H1 (cell line): Measurements from ENCODE around the gene PRSS38. TPM values are rescaled to one million over a fixed set of nuclear protein-coding genes. Genes with fewer than 3 reads are reported as not detected.

Experiments
- CTCF ChIA-PET: fragments of 300-600 bp; sonication (Branson Sonifier 250); formaldehyde crosslinking; loops from one replicate; lab custom pipeline; 2021; ENCODE audit not compliant: partially characterized antibody; lab: Charles Lee
- POLR2A ChIA-PET: fragments of 300-600 bp; sonication (Branson Sonifier 250); formaldehyde crosslinking; loops from one replicate; lab custom pipeline; 2021; ENCODE audit warnings: inconsistent platforms; ENCODE audit not compliant: partially characterized antibody; lab: Charles Lee
- DNase-seq, 2 experiments: peaks; one replicate each; pipeline versions ENCODE4 v3.0.0 to v3.0.0-alpha.2; 2010 to 2022; ENCODE audit warnings: low spot score in 2 of 2, low read depth in 1 of 2, mixed read lengths in 1 of 2
- FAIRE-seq: peaks from 2 replicates; lab custom pipeline; 2011; peaks lifted over from hg19 to GRCh38; lab: Jason Lieb, UNC
- H2AFZ ChIP-seq: 2 replicates; pipeline ENCODE4 v1.8.1; 2012; ENCODE audit warnings: low read length, inconsistent platforms
- H2AK5ac ChIP-seq: 2 replicates; pipeline ENCODE4 v1.6.1; 2013; ENCODE audit warnings: low read depth, low read length
- H2BK120ac ChIP-seq: replicated peaks from 2 replicates; pipeline ENCODE3; 2013; ENCODE audit warnings: low read depth, low read length, inconsistent platforms
- H2BK12ac ChIP-seq: 2 replicates; pipeline ENCODE4 v1.6.1; 2013; ENCODE audit warnings: low read depth, low read length
- H2BK15ac ChIP-seq: 2 replicates; pipeline ENCODE4 v1.6.1; 2013; ENCODE audit warnings: low read length
- H2BK20ac ChIP-seq: 2 replicates; pipeline ENCODE4 v1.6.1; 2013; ENCODE audit warnings: low read length
- H2BK5ac ChIP-seq: 2 replicates; pipeline ENCODE4 v1.6.1; 2013; ENCODE audit warnings: low read depth, low read length
- H3K14ac ChIP-seq: 2 replicates; pipeline ENCODE4 v1.6.1; 2013; ENCODE audit warnings: inconsistent platforms; ENCODE audit not compliant: insufficient read length
- H3K18ac ChIP-seq: 2 replicates; pipeline ENCODE4 v1.6.1; 2013; ENCODE audit warnings: low read length; ENCODE audit errors: extremely low read depth
- H3K23ac ChIP-seq: 2 replicates; pipeline ENCODE4 v1.6.1; 2013; ENCODE audit warnings: inconsistent platforms; ENCODE audit not compliant: insufficient read length
- H3K23me2 ChIP-seq: 2 replicates; pipeline ENCODE4 v1.6.1; 2013; ENCODE audit warnings: low read depth, low read length
- H3K27ac ChIP-seq: 2 replicates; pipeline ENCODE4 v1.6.1; 2011; ENCODE audit warnings: low read depth, low read length, inconsistent platforms
- H3K27me3 ChIP-seq, 4 experiments: replicated peaks in 1 of 4; 1 replicate in 1 of 4; 2 replicates in 3 of 4; pipeline versions ENCODE4 v1.6.1 to v1.8.1; 2011 to 2013; ENCODE audit warnings: low read length in 3 of 4, mild to moderate bottlenecking in 3 of 4, inconsistent platforms in 2 of 4, mixed read lengths in 2 of 4, moderate library complexity in 1 of 4; ENCODE audit not compliant: control insufficient read depth in 3 of 4, insufficient read depth in 3 of 4; ENCODE audit errors: extremely low read depth in 1 of 4
- H3K36me3 ChIP-seq, 4 experiments: 2 replicates each; pipeline versions ENCODE4 v1.6.1 to v1.8.1; 2011 to 2013; ENCODE audit warnings: mild to moderate bottlenecking in 4 of 4, low read length in 3 of 4, moderate library complexity in 2 of 4, control low read depth in 1 of 4, inconsistent platforms in 1 of 4; ENCODE audit not compliant: insufficient read depth in 4 of 4, control insufficient read depth in 2 of 4
- H3K4ac ChIP-seq: replicated peaks from 2 replicates; pipeline ENCODE3; 2013; ENCODE audit warnings: low read length, low read depth, mixed read lengths, inconsistent platforms; ENCODE audit not compliant: insufficient read length
- H3K4me1 ChIP-seq, 4 experiments: replicated peaks in 1 of 4; 1 replicate in 1 of 4; 2 replicates in 3 of 4; pipeline versions ENCODE4 v1.6.1 to v1.8.1; 2011 to 2013; ENCODE audit warnings: low read length in 3 of 4, inconsistent platforms in 2 of 4, mixed read lengths in 1 of 4; ENCODE audit not compliant: insufficient read depth in 4 of 4, control insufficient read depth in 3 of 4
- H3K4me2 ChIP-seq, 2 experiments: 2 replicates each; pipeline versions ENCODE4 v1.6.1 to v1.8.1; 2011 to 2013; ENCODE audit warnings: low read depth in 2 of 2, low read length in 2 of 2, control low read depth in 1 of 2, inconsistent platforms in 1 of 2, mild to moderate bottlenecking in 1 of 2; ENCODE audit not compliant: insufficient read depth in 1 of 2
- H3K4me3 ChIP-seq, 4 experiments: fragments of 200-600, 300-600 bp in 1 of 4; sonication (generic), shearing (Covaris generic), sonication (Bioruptor Twin) in 1 of 4; 2 replicates each; pipeline versions ENCODE4 v1.5.1 to v1.8.1; 2011 to 2016; ENCODE audit warnings: low read length in 4 of 4, low read depth in 3 of 4, control low read depth in 2 of 4, inconsistent platforms in 2 of 4, mild to moderate bottlenecking in 2 of 4, mixed read lengths in 1 of 4, moderate library complexity in 1 of 4; ENCODE audit not compliant: insufficient read depth in 2 of 4; ENCODE audit errors: extremely low read depth in 1 of 4
- H3K56ac ChIP-seq: replicated peaks from 2 replicates; pipeline ENCODE3; 2013; ENCODE audit warnings: low read depth, mild to moderate bottlenecking, mixed read lengths, low read length, inconsistent platforms; ENCODE audit not compliant: insufficient read length
- H3K79me1 ChIP-seq: 2 replicates; pipeline ENCODE4 v1.6.1; 2013; ENCODE audit warnings: low read depth, low read length, control low read depth
- H3K79me2 ChIP-seq, 2 experiments: 2 replicates each; pipeline versions ENCODE4 v1.6.1 to v1.8.1; 2012 to 2013; ENCODE audit warnings: low read length in 2 of 2, mild to moderate bottlenecking in 2 of 2, inconsistent platforms in 1 of 2; ENCODE audit not compliant: insufficient read depth in 2 of 2, control insufficient read depth in 1 of 2
- H3K9ac ChIP-seq, 4 experiments: replicated peaks in 1 of 4; 1 replicate in 1 of 4; 2 replicates in 3 of 4; pipeline versions ENCODE4 v1.6.1 to v1.8.1; 2011 to 2013; ENCODE audit warnings: low read depth in 3 of 4, low read length in 3 of 4, control low read depth in 2 of 4, mild to moderate bottlenecking in 2 of 4, moderate library complexity in 2 of 4, inconsistent platforms in 1 of 4; ENCODE audit errors: extremely low read depth in 1 of 4
- H3K9me3 ChIP-seq, 2 experiments: 2 replicates each; pipeline versions ENCODE4 v1.6.1 to v1.8.1; 2012 to 2013; ENCODE audit warnings: mild to moderate bottlenecking in 2 of 2, moderate library complexity in 2 of 2, control low read depth in 1 of 2, inconsistent platforms in 1 of 2, low read depth in 1 of 2, low read length in 1 of 2, mixed read lengths in 1 of 2; ENCODE audit not compliant: insufficient read depth in 2 of 2
- H4K20me1 ChIP-seq, 2 experiments: replicated peaks in 1 of 2; 2 replicates each; pipeline versions ENCODE3 to v1.8.1; 2011 to 2013; ENCODE audit warnings: inconsistent platforms in 2 of 2, low read length in 2 of 2, mild to moderate bottlenecking in 1 of 2; ENCODE audit not compliant: insufficient read depth in 2 of 2, control insufficient read depth in 1 of 2
- H4K5ac ChIP-seq: 2 replicates; pipeline ENCODE4 v1.6.1; 2013; ENCODE audit warnings: low read length, low read depth, mixed read lengths, inconsistent platforms; ENCODE audit not compliant: insufficient read length
- H4K8ac ChIP-seq: 2 replicates; pipeline ENCODE4 v1.8.0; 2013; ENCODE audit warnings: mild to moderate bottlenecking, moderate library complexity, low read length, inconsistent platforms; ENCODE audit not compliant: insufficient read depth; ENCODE audit errors: extremely low read depth
- H4K91ac ChIP-seq: replicated peaks from 2 replicates; pipeline ENCODE3; 2013; ENCODE audit warnings: low read length, mixed read lengths, inconsistent platforms; ENCODE audit not compliant: insufficient read length
- HDAC2 ChIP-seq, 2 experiments: fragments of 300-600 bp in 1 of 2; sonication (generic) in 1 of 2; IDR thresholded peaks; 2 replicates each; pipeline ENCODE4 v1.6.1; 2011 to 2012; ENCODE audit warnings: low read depth in 2 of 2, low read length in 2 of 2, mild to moderate bottlenecking in 2 of 2, moderate library complexity in 2 of 2, borderline replicate concordance in 1 of 2, inconsistent platforms in 1 of 2
- NRF1 ChIP-seq: IDR thresholded peaks from 2 replicates; pipeline ENCODE4 v1.6.1; 2011; ENCODE audit warnings: mild to moderate bottlenecking, low read depth, low read length, improper control_type of control experiment
- POLR2A ChIP-seq, 2 experiments: IDR thresholded peaks; 1 replicate in 1 of 2; 2 replicates in 1 of 2; pipeline ENCODE4 v1.6.1; 2011; ENCODE audit warnings: low read depth in 2 of 2, low read length in 2 of 2, mild to moderate bottlenecking in 2 of 2; ENCODE audit errors: control extremely low read depth in 1 of 2
- SP1 ChIP-seq: IDR thresholded peaks from 2 replicates; pipeline ENCODE4 v1.6.1; 2011; ENCODE audit warnings: low read depth, low read length
- WGBS, 2 experiments: shearing (Covaris generic) in 1 of 2; methylation state at CpG; one replicate each; pipeline versions ENCODE4 v1.1.6 to v1.1.7; 2013 to 2015; ENCODE audit warnings: low lambda C conversion rate in 2 of 2, mixed read lengths in 2 of 2, inconsistent platforms in 1 of 2, low coverage in 1 of 2, missing lambda C conversion rate in 1 of 2; ENCODE audit not compliant: insufficient replicate concordance in 2 of 2, insufficient coverage in 1 of 2, insufficient read length in 1 of 2; ENCODE audit errors: extremely low coverage in 1 of 2, missing lambda C conversion rate in 1 of 2; 5-methylcytosine and 5-hydroxymethylcytosine counted together
- polyA plus RNA-seq, 7 experiments: library from polyadenylated mRNA; depleted of rRNA in 3 of 7; stranded (reverse) in 5 of 7; unstranded in 2 of 7; fragments of >200 nt in 5 of 7; fragments of 200-250 nt in 2 of 7; gene quantifications; 1 replicate in 5 of 7; 2 replicates in 1 of 7; 4 replicates in 1 of 7; pipeline versions ENCODE4 v1.2.1 to v1.2.3, GENCODE V29; 2011 to 2013; ENCODE audit warnings: missing spikeins in 2 of 7, mixed read lengths in 2 of 7
- total RNA-seq: library from RNA; stranded (reverse); fragmentation: NEBNext Ultra II Directional; extraction: Animal tissue kit (Norgen Biotek cat#: 25700); gene quantifications from 2 replicates; pipeline ENCODE4 v1.2.1, GENCODE V29; 2021

Gene PRSS38
- total and polyA plus RNA-seq, 2 of the 8 experiments (the other 6 are each of a cell fraction or from before 2014, with no cell fraction given): not detected

DNA sequence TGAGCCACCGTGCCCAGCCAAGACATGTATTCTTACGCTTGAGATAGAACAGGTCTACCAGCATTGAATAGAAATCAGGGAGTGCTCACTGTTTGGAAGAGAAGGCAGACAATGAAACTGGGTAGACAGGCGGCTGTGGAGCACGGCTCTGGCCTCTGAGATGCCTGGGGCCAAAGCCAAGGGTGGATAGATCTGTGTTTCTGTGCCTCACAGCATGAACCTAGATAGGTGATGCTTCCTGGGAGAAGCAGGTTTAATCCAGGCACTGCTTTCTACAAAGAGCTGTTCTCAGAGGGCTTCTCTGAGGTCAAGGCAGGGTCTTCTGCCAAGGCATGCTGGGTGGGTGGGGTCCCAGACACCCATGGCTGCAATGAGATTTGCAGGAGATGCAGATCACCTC lies 24.6 kb upstream of the PRSS38 start:
- no peak overlapping the region for H2BK5ac ChIP-seq
- H3K79me2 ChIP-seq: no peaks in the 10 kb centered on the region
- no peak for FAIRE-seq
- H3K4ac ChIP-seq: no peak overlapping the region
- TF ChIP-seq HDAC2 (IDR thresholded peaks at IDR 0.05; ENCODE audit: borderline replicate concordance in 1 of 2, low read depth in 2 of 2, low read length in 2 of 2): no peak
- no peak for TF ChIP-seq POLR2A (IDR thresholded peaks at IDR 0.05; ENCODE audit: control extremely low read depth in 1 of 2, low read depth in 2 of 2, low read length in 2 of 2)
- no peak for TF ChIP-seq NRF1
- no peak for TF ChIP-seq SP1
- H2BK15ac ChIP-seq: no peak overlapping the region
- H3K36me3 ChIP-seq: no peaks in the 10 kb centered on the region
- no peak overlapping the region for H2BK20ac ChIP-seq
- WGBS, 2 experiments: 94% methylated on average over 4 of the region's 4 CpGs; no CpG with 5 or more reads in 1 of the 2 experiments
- H2AFZ ChIP-seq: no peak overlapping the region
- no peak overlapping the region for H3K56ac ChIP-seq
- H3K14ac ChIP-seq: no peak overlapping the region
- no peak overlapping the region for H3K4me3 ChIP-seq
- H2BK120ac ChIP-seq: no peak overlapping the region
- peaks cover 13% of the 10 kb centered on the region for H3K23me2 ChIP-seq
- no peak overlapping the region for H3K23ac ChIP-seq
- DNase-seq: no peak
- peaks cover 0 to 6% of the 10 kb centered on the region in 2 experiments for H4K20me1 ChIP-seq
- POLR2A ChIA-PET: interaction anchor here (0.8 kb wide), 1 partner anchor 58 kb away, joined by 3 read pairs; no protein-coding TSS in a partner anchor
- H2AK5ac ChIP-seq: no peak overlapping the region
- CTCF ChIA-PET: interaction anchor here (0.9 to 3.6 kb wide), 4 partner anchors 28 to 164 kb away, joined by 3 to 19 read pairs (median 8); no protein-coding TSS in a partner anchor
- H3K4me2 ChIP-seq: no peak overlapping the region
- no peak overlapping the region for H3K27ac ChIP-seq
- no peak overlapping the region for H4K5ac ChIP-seq
- no peak overlapping the region for H3K18ac ChIP-seq
- no peak overlapping the region for H3K9ac ChIP-seq
- H2BK12ac ChIP-seq: no peak overlapping the region
- H3K9me3 ChIP-seq: no peaks in the 10 kb centered on the region
- H3K4me1 ChIP-seq: peaks cover 0 to 36% (median 25%) of the 10 kb centered on the region in 4 experiments; a peak in 6 of 7 replicates
- H3K79me1 ChIP-seq: no peaks in the 10 kb centered on the region
- H3K27me3 ChIP-seq: peaks cover 4 to 33% (median 25%) of the 10 kb centered on the region in 4 experiments; a peak in 6 of 7 replicates
- no peak overlapping the region for H4K8ac ChIP-seq
- no peak overlapping the region for H4K91ac ChIP-seq
